AG09309 (cell line): ENCODE results near the gene SDK1.

Experiments used
- DNase-seq: peaks from one replicate; pipeline ENCODE4 v3.0.0-alpha.2; 2010; ENCODE audit warnings: low read depth
- H3K4me3 ChIP-seq: 2 replicates; pipeline ENCODE4 v1.5.1; 2011; ENCODE audit warnings: mild to moderate bottlenecking, low read depth, low read length, moderate library complexity; ENCODE audit not compliant: control insufficient read depth
- TF ChIP-seq, protein P1 (sequence below): IDR thresholded peaks from 2 replicates; pipeline ENCODE4 v1.5.1; 2011; ENCODE audit warnings: mild to moderate bottlenecking, low read depth, low read length, inconsistent platforms; ENCODE audit not compliant: insufficient read depth, control insufficient read depth; ENCODE audit errors: missing control alignments

Gene SDK1

DNA sequence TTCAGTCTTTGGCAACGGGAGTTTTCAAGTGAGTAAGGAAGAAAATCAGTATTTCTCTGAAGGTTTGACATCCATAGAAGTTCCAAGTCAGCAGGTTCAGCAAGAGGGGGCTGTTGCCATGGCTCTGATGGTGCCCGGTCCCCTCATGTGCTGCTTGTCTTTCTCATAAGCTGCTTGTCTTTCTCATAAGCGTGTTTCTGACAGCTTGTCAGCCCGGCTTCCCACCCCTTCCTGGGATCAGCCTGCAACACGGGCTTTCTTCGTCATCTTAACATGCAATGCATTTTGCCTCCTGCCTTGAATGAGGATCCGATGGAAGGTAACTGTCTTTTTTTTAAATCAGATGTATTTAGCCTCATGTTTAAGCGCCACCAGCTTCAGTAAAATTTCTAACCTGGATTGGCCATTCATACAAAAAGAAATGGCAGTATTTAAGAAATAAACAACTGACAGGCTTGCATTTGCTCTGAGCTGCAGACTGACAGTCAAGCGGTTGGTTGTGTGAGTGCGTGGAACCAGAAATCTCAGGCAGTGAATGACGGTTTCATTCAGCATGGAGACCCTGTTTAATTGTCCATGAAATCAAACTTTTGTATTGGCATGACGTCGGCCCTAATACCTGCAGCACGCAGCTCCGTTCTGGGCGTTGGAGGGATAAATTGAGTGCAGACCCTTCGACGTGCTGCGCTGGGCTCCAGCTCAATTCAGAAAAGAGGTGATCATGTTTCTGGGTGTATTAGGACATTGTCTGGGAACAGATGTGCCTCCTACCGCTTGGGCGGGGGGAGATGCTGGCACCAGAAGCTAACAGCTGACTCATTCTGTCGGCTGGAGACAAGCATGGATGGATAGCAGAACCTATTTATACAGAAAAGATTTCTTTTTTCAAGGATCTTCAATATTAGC is 926.3 kb downstream of the SDK1 start:
- TF ChIP-seq, protein P1, sequence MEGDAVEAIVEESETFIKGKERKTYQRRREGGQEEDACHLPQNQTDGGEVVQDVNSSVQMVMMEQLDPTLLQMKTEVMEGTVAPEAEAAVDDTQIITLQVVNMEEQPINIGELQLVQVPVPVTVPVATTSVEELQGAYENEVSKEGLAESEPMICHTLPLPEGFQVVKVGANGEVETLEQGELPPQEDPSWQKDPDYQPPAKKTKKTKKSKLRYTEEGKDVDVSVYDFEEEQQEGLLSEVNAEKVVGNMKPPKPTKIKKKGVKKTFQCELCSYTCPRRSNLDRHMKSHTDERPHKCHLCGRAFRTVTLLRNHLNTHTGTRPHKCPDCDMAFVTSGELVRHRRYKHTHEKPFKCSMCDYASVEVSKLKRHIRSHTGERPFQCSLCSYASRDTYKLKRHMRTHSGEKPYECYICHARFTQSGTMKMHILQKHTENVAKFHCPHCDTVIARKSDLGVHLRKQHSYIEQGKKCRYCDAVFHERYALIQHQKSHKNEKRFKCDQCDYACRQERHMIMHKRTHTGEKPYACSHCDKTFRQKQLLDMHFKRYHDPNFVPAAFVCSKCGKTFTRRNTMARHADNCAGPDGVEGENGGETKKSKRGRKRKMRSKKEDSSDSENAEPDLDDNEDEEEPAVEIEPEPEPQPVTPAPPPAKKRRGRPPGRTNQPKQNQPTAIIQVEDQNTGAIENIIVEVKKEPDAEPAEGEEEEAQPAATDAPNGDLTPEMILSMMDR: no peak
- DNase-seq: no peak
- H3K4me3 ChIP-seq: no peak overlapping the region

GRCh38 chr7:4230352-4230751 is 929.3 kb downstream of the SDK1 start:
- no peak for DNase-seq
- H3K4me3 ChIP-seq: no peak overlapping the region
- TF ChIP-seq, protein P1: no peak

DNA sequence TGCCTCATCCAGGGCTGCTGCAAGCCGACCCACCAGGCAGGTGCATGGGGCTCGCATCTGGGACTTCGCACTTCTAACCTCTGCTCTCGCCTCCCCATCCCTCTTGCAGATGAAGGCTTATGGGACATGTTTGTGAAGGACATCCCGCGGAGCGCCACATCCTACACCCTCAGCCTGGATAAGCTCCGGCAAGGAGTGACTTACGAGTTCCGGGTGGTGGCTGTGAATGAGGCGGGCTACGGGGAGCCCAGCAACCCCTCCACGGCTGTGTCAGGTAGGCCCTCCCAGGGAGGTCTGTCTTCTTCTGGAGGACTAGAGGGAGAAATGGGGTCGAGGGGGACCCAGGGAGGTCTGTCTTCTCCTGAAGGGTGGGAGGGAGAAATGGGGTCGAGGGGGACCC is 932.1 kb downstream of the SDK1 start:
- H3K4me3 ChIP-seq: no peak overlapping the region
- no peak for DNase-seq
- TF ChIP-seq, protein P1: no peak

DNA sequence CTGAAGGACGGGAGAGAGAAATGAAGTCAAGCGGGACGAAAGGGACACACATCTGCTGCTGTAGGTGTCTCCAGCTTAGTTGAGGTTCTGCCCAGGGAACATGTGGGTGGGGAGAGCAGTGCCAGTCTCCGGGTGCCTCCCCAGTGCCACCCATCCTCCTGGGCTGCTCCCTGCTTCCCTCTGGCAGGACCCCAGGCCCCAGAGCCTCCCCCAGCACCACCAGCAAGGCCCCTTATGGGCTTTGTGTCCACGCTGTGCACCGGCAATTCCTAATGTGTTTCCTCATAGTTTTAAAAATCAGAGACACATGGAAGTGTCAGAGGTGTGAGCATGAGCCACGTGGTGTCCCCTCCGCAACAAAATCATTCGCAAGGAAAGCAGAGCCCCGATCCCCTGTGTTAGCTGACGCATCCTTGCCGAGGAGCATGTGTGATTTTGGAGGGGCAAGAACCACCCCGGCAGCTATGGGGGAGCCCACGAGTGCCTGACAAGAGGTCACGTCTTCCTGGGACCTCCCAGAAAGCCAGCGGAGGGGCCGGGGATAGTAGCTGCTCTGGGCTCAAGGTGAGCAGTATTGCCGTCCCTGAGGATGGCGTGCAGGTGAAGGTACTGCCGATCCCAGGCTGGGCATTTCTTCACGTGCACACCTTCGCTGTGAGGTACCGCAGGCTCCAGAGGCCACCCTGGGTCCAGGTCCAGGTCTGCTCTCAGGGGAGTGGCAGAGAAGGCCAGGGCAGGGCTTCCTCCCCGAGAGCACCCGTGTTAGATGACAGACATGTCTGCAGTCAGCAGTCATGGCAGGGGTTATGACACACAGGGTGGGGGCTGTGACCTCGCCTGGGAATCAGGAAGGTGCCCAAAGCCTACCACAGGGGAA is 932.8 kb downstream of the SDK1 start:
- no peak overlapping the region for H3K4me3 ChIP-seq
- TF ChIP-seq, protein P1: no peak

DNA sequence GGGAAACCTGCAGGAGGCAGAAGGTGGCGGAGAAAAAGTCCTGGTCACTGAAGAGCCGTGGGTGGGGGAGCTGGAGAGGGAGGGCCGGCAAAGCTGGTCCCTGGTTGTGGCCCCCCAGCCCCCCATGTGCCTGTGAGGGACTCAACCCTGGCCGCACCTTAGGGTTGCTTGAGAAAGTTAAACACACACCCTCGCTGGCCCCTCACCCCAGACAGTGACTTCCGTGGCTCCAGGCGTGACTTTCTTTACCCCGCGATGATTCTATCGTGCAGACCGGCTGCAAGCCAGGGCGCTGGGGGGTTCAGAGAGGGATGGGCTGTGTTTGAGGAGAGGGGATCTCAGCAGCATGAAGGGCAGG is 933.4 kb downstream of the SDK1 start:
- TF ChIP-seq, protein P1: no peak
- no peak overlapping the region for H3K4me3 ChIP-seq
- DNase-seq: no peak

More for the DNA sequence above, 932.8 kb downstream of the SDK1 start:
- DNase-seq: no peak

DNA sequence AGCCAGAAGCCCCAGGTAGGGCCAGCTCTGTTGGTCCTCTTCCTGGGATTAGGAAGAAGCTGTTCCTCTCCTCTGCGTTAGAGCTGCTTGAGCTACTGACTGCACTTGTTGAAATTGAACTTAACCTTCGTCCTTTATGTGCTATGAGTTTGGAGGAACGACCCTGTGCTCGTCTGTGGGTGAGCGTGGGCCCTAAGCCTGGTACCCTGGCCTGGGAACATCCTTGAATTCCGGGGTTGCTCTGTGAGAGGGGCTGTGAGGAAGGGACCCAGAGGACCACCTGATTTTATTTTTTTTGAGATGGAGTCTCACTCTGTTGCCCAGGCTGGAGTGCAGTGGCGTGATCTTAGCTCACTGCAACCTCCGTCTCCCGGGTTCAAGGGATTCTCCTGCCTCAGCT is 933.8 kb downstream of the SDK1 start:
- H3K4me3 ChIP-seq: no peak overlapping the region
- TF ChIP-seq, protein P1: no peak
- no peak for DNase-seq
